GM21723 (cell line): ENCODE results near the gene WDR45.
A peak's percentile ranks its signal among the peaks of the same experiment; 100 is the strongest.

Source experiments
- ATAC-seq: cut with Tn5 transposase; IDR thresholded peaks from one replicate; pipeline ENCODE4 v1.9.1; 2021; ENCODE audit warnings: mild to moderate bottlenecking, moderate library complexity; ENCODE audit not compliant: unreplicated experiment

Gene WDR45

GRCh38 chrX:49075347-49075746, 4.3 kb downstream of the WDR45 start:
- no peak for ATAC-seq

- ATAC-seq = peak; percentile 91
Observed at GRCh38 chrX:49073601-49074575, 5.8 kb downstream of the WDR45 start, which contains the start of gene PRAF2. TSS of gene PRAF2 (minus strand) at chrX:49074002. CDS start at chrX:49073987, 15 bp downstream.

- ATAC-seq = no peak
Observed at GRCh38 chrX:49072712-49073095, 7.0 kb downstream of the WDR45 start.

GRCh38 chrX:49071877-49072711, 7.6 kb downstream of the WDR45 start:
- no peak for ATAC-seq

- no peak for ATAC-seq
Observed at GRCh38 chrX:49070988-49071387, 8.7 kb downstream of the WDR45 start.

- ATAC-seq = no peak
Observed at GRCh38 chrX:49069038-49069437, 10.6 kb downstream of the WDR45 start.

GRCh38 chrX:49067285-49068120, 12.2 kb downstream of the WDR45 start:
- ATAC-seq = no peak

- no peak for ATAC-seq
Observed at GRCh38 chrX:49066690-49067089, 13.0 kb downstream of the WDR45 start.

- no peak for ATAC-seq
Observed at GRCh38 chrX:49066278-49066677, 13.4 kb downstream of the WDR45 start.

- ATAC-seq = no peak
Observed at GRCh38 chrX:49064735-49065134, 15.0 kb downstream of the WDR45 start.

- ATAC-seq = no peak
Observed at GRCh38 chrX:49064303-49064702, 15.4 kb downstream of the WDR45 start.

- no peak for ATAC-seq
Observed at GRCh38 chrX:49063715-49064114, 16.0 kb downstream of the WDR45 start.

GRCh38 chrX:49061916-49062315, 17.8 kb downstream of the WDR45 start:
- no peak for ATAC-seq

- no peak for ATAC-seq
Observed at GRCh38 chrX:49061490-49061889, 18.2 kb downstream of the WDR45 start.

- ATAC-seq = no peak
Observed at GRCh38 chrX:49060914-49061313, 18.8 kb downstream of the WDR45 start.

GRCh38 chrX:49059681-49060085, 20.0 kb downstream of the WDR45 start:
- no peak for ATAC-seq

- ATAC-seq = no peak
Observed at GRCh38 chrX:49059201-49059600, 20.5 kb downstream of the WDR45 start.

GRCh38 chrX:49058794-49059193, 20.9 kb downstream of the WDR45 start, which contains the start of gene CCDC120:
TSS of gene CCDC120 (plus strand) at chrX:49058999. CDS start at chrX:49062042, 3,043 bp downstream.
- no peak for ATAC-seq

- no peak for ATAC-seq
Observed at GRCh38 chrX:49054073-49054762, 25.5 kb downstream of the WDR45 start.
